ENCODE measurements around the gene ZNF230.

GRCh38 chr19:44002566-44003460 is at the start of gene ZNF230:
- TF ChIP-seq CTCF (IDR thresholded peaks at IDR 0.05; ENCODE audit: insufficient read depth, low read length, poor library complexity, severe bottlenecking) (no peak), EZH2phosphoT487 (conservative IDR thresholded peaks at IDR 0.05; ENCODE audit: low read length) (no peak)

All from SU-DHL-6 (cell line).